ENCODE data around the gene OGDHL.
A peak's percentile ranks its signal among the peaks of the same experiment; 100 is the strongest.
"Not testable (repeated sequence)": the region's sequence is repeated elsewhere in the genome, so short reads cannot be mapped to it uniquely, and the experiment has no call there.

The OGDHL gene

DNA sequence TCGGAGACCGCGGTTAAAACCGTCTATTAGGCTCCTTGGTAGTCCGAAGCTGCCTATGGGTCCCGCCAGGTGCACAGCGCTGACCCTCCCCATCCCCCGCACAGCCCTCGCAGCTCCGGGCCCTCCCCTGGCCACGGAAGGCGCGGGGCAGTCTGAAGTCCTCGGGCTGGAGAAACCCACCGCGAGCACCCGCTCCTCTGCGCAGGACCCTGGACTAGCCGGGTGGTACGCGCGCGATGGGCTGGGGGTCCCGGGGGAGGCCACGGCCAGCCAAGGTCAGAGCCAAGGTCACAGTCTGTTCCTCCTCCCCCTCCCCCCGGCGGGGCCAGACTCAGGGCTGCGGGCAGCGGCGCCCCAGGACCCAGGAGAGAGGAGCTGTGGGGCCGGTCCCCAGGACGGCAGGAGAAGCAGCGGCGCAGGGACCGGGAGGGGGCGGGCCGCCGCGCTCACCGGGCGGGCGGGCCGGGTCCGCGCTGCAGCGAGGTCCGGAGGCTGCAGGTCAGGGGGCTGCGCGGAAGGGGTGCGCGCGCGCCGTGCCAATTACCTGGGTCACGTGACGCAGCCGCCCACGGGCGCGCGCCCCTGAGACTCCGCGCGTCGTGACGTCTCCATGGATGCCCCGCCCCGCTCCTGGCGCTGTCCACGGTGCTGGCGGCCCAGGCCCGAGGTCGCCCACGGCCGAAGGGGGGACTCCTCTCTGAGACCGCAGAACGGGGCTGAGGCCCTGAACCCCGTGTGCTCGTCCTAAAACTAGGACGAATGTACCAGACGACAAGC lies at the start of gene OGDHL:
OGDHL (minus strand) TSS at position 535 of the 777 bp plus-strand sequence. CDS start 3,731 bp downstream, outside the sequence.
- Histone ChIP-seq H3K36me3 (ENCODE audit: control insufficient read depth, insufficient read depth, low read length) (peaks cover 3% of the 10 kb centered on the region), H3K9ac (ENCODE audit: low read depth, low read length) (peak within 1 kb of the TSS; percentile 79), H3K4me1 (ENCODE audit: control insufficient read depth, insufficient read depth, low read length) (no peaks in the 10 kb centered on the region), H3K27me3 (ENCODE audit: control insufficient read depth, insufficient read depth, low read length) (peaks cover 17% of the 10 kb centered on the region), H3K4me3 (ENCODE audit: low read depth, low read length) (peak within 1 kb of the TSS; percentile 77), H3K9me3 (ENCODE audit: control insufficient read depth, insufficient read depth, low read length) (no peaks in the 10 kb centered on the region)

DNA sequence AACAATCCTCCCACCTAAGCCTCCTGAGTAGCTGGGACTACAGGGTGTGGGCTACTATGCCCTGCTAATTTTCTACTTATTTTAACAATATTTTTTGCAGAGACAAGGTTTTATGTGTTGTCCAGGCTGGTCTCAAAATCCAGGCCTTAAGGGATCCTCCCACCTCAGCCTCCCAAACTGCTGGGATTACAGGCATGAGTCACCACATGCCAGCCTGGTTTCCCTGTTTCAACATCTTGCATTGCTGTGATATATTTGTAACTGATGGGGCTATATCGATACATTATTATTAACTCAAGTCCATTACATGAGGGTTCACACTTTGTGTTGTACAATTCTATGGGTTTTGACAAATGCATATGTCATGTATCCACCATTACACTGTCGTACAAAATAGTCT lies 41.9 kb upstream of the OGDHL start:
- no peaks in the 10 kb centered on the region for H3K36me3 ChIP-seq (ENCODE audit: control insufficient read depth, insufficient read depth, low read length)
- H3K4me3 ChIP-seq (ENCODE audit: low read depth, low read length) = no peak overlapping the region
- H3K4me1 ChIP-seq (ENCODE audit: control insufficient read depth, insufficient read depth, low read length) = no peaks in the 10 kb centered on the region
- no peaks in the 10 kb centered on the region for H3K9me3 ChIP-seq (ENCODE audit: control insufficient read depth, insufficient read depth, low read length)
- no peak overlapping the region for H3K9ac ChIP-seq (ENCODE audit: low read depth, low read length)
- no peaks in the 10 kb centered on the region for H3K27me3 ChIP-seq (ENCODE audit: control insufficient read depth, insufficient read depth, low read length)

DNA sequence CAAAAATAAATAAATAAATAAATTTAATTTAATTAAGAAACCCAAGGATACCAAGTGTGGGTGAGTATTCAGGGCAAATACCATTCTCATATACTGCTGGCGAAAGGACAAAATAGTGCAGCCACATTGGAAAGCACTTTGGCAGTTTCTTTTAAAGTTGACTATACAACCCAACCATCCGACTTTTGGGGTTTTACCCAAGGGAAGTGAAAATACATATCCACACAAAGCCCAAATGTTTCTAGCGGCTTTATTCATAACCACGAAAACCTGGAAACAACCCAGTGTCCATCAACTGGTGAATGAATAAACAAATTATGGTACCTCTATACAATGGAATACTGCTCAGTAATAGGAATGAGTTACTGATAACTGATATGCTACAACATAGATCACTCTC lies 36.2 kb upstream of the OGDHL start:
- Histone ChIP-seq H3K9ac (ENCODE audit: low read depth, low read length) (no peak overlapping the region), H3K27me3 (ENCODE audit: control insufficient read depth, insufficient read depth, low read length) (no peaks in the 10 kb centered on the region), H3K36me3 (ENCODE audit: control insufficient read depth, insufficient read depth, low read length) (no peaks in the 10 kb centered on the region)

DNA sequence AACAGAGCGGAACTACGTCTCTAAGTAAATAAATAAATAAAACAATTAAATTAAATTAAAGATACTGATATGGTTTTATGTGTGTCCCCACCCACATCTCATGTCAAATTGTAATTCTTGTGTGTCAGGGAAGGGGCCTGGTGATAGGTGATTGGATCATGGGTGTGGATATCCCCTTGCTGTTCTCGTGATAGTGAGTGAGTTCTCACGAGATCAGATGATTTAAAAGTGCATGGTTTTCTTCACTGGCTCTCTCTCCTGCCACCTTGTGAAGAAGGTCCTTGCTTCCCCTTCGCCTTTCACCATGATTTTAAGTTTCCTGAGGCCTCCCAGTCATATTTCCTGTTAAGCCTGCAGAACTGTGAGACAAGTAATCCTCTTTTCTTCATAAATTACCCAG lies 29.0 kb upstream of the OGDHL start:
- no peak overlapping the region for H3K4me3 ChIP-seq (ENCODE audit: low read depth, low read length)
- no peaks in the 10 kb centered on the region for H3K4me1 ChIP-seq (ENCODE audit: control insufficient read depth, insufficient read depth, low read length)
- H3K27me3 ChIP-seq (ENCODE audit: control insufficient read depth, insufficient read depth, low read length) = no peaks in the 10 kb centered on the region
- no peak overlapping the region for H3K9ac ChIP-seq (ENCODE audit: low read depth, low read length)
- no peaks in the 10 kb centered on the region for H3K9me3 ChIP-seq (ENCODE audit: control insufficient read depth, insufficient read depth, low read length)
- H3K36me3 ChIP-seq (ENCODE audit: control insufficient read depth, insufficient read depth, low read length) = no peaks in the 10 kb centered on the region

More for the DNA sequence above, 36.2 kb upstream of the OGDHL start:
- Histone ChIP-seq H3K9me3 (ENCODE audit: control insufficient read depth, insufficient read depth, low read length) (no peaks in the 10 kb centered on the region), H3K4me3 (ENCODE audit: low read depth, low read length) (no peak overlapping the region), H3K4me1 (ENCODE audit: control insufficient read depth, insufficient read depth, low read length) (no peaks in the 10 kb centered on the region)

DNA sequence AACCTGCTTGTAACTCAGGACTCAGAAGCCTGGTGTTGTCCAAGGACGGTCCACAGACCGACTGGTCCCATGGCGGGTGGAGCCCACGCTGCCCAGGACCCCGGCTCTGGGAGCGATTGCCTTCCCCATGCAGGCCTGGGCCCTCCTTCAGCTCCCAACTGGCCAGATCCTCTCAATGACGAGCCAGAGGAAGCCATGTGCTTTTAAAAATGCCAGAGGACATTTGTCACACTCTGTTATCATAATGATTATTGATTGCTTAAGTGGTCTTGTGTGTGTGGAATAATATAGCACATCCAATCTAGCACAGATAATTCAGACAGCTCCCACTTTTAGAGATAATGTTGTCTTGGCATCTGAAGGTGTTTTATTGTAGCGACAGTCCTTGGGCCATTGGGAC lies 22.6 kb upstream of the OGDHL start:
- no peaks in the 10 kb centered on the region for H3K4me1 ChIP-seq (ENCODE audit: control insufficient read depth, insufficient read depth, low read length)
- H3K9me3 ChIP-seq (ENCODE audit: control insufficient read depth, insufficient read depth, low read length) = no peaks in the 10 kb centered on the region
- no peaks in the 10 kb centered on the region for H3K36me3 ChIP-seq (ENCODE audit: control insufficient read depth, insufficient read depth, low read length)
- H3K9ac ChIP-seq (ENCODE audit: low read depth, low read length) = no peak overlapping the region
- H3K27me3 ChIP-seq (ENCODE audit: control insufficient read depth, insufficient read depth, low read length) = no peaks in the 10 kb centered on the region
- no peak overlapping the region for H3K4me3 ChIP-seq (ENCODE audit: low read depth, low read length)

DNA sequence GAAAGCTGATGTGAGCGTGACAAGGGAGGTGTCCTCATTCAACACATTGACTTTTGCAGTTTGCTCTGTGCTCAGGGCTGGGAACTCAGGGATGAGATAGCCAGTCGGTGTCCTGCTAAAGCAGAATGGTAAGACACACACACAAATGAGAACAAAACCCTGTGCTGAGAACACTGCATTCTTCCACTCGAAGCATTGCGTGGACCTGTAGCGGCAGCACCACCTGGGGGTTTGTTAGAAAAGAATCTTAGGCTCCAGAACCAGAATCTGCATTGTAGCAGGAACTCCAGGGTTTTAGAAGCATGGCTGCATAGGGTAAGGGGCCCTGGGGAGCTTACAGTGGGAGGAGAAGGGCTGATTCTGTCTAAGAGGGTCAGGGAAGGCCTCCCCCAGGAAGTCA lies 21.5 kb upstream of the OGDHL start:
- H3K36me3 ChIP-seq (ENCODE audit: control insufficient read depth, insufficient read depth, low read length) = no peaks in the 10 kb centered on the region
- H3K4me1 ChIP-seq (ENCODE audit: control insufficient read depth, insufficient read depth, low read length) = no peaks in the 10 kb centered on the region
- no peak overlapping the region for H3K9ac ChIP-seq (ENCODE audit: low read depth, low read length)
- no peaks in the 10 kb centered on the region for H3K27me3 ChIP-seq (ENCODE audit: control insufficient read depth, insufficient read depth, low read length)
- no peak overlapping the region for H3K4me3 ChIP-seq (ENCODE audit: low read depth, low read length)
- no peaks in the 10 kb centered on the region for H3K9me3 ChIP-seq (ENCODE audit: control insufficient read depth, insufficient read depth, low read length)

DNA sequence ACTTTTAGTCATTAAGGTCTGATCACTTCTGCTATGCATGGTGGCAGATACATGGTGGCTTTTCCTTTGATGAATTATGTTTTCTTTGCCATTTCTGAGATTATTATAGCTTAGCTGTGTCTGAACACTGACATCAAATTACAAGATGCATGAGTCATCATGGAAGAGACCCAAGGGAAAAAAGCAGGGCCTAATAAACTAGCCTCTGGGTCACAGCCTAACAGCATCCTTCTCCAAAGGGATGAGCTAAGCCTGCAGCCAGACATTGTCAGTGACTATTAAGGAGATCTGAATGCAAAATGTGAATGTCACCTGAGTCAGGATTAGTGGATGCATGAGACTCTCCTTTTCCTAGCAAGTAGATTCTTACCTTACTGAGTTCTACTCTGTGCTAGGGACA lies 19.1 kb upstream of the OGDHL start:
- no peaks in the 10 kb centered on the region for H3K36me3 ChIP-seq (ENCODE audit: control insufficient read depth, insufficient read depth, low read length)
- H3K4me1 ChIP-seq (ENCODE audit: control insufficient read depth, insufficient read depth, low read length) = no peaks in the 10 kb centered on the region
- no peak overlapping the region for H3K4me3 ChIP-seq (ENCODE audit: low read depth, low read length)
- H3K9me3 ChIP-seq (ENCODE audit: control insufficient read depth, insufficient read depth, low read length) = no peaks in the 10 kb centered on the region
- no peak overlapping the region for H3K9ac ChIP-seq (ENCODE audit: low read depth, low read length)
- H3K27me3 ChIP-seq (ENCODE audit: control insufficient read depth, insufficient read depth, low read length) = no peaks in the 10 kb centered on the region

DNA sequence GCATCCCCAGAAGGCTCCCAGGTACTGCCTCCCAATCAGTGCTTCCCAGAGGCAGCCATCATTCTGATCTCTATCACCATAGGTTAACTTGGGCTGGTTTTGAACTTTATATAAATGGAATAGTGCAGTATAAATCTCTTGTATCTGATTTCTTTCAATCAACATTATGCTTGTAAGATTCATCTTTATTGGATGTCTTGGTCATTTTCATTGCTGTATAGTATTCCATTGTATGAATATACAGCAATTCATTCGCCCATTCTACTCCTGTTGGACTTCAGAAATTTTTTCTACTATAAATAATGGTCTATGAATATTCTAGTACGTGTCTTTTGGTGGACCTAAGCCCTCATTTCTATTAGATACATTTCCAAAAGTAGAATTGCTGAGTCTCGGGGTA lies 16.1 kb upstream of the OGDHL start:
- no peaks in the 10 kb centered on the region for H3K36me3 ChIP-seq (ENCODE audit: control insufficient read depth, insufficient read depth, low read length)
- no peaks in the 10 kb centered on the region for H3K27me3 ChIP-seq (ENCODE audit: control insufficient read depth, insufficient read depth, low read length)
- H3K4me1 ChIP-seq (ENCODE audit: control insufficient read depth, insufficient read depth, low read length) = no peaks in the 10 kb centered on the region
- no peak overlapping the region for H3K4me3 ChIP-seq (ENCODE audit: low read depth, low read length)
- H3K9me3 ChIP-seq (ENCODE audit: control insufficient read depth, insufficient read depth, low read length) = no peaks in the 10 kb centered on the region
- H3K9ac ChIP-seq (ENCODE audit: low read depth, low read length) = no peak overlapping the region

DNA sequence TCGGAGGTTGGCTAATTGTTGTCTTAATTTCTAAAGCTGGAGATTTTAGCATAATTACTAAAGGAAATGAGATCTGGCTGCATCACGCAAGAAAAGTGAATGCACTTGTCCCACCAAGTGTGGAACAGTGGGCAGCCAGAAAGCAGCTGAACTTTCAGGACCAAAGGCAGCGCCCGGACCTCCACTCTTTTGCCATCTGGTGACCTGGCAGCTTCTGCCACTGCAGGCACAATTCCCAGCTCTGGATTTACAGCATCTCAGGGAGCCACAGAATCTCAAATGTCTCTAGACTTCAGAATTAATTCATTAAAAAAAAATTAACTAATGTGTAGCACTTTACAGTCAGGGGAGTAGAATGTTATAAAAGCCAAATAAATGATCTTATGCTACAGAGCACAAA lies 14.7 kb upstream of the OGDHL start:
- no peaks in the 10 kb centered on the region for H3K27me3 ChIP-seq (ENCODE audit: control insufficient read depth, insufficient read depth, low read length)
- H3K4me3 ChIP-seq (ENCODE audit: low read depth, low read length) = no peak overlapping the region
- no peaks in the 10 kb centered on the region for H3K36me3 ChIP-seq (ENCODE audit: control insufficient read depth, insufficient read depth, low read length)
- H3K4me1 ChIP-seq (ENCODE audit: control insufficient read depth, insufficient read depth, low read length) = no peaks in the 10 kb centered on the region
- no peak overlapping the region for H3K9ac ChIP-seq (ENCODE audit: low read depth, low read length)
- no peaks in the 10 kb centered on the region for H3K9me3 ChIP-seq (ENCODE audit: control insufficient read depth, insufficient read depth, low read length)

DNA sequence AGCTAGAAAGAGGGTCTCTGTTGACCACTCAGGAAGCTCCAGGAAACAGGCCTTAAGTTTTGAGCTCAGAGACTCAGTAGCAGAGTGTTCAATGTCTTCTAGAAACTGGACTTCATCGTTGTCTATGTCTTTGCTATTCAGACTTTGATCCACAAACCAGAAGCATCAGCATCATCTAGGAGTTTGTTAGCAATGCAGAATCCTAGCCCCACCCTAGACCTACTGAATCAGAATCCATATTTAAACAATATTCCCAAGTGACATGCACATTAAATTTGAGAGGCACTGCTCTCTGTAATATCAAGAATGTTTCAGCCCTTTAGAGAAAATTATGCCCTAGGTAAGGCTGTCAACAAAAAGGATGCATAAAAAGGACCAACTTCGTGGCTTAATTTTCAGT lies 12.9 kb upstream of the OGDHL start:
- no peaks in the 10 kb centered on the region for H3K9me3 ChIP-seq (ENCODE audit: control insufficient read depth, insufficient read depth, low read length)
- no peak overlapping the region for H3K4me3 ChIP-seq (ENCODE audit: low read depth, low read length)
- no peaks in the 10 kb centered on the region for H3K4me1 ChIP-seq (ENCODE audit: control insufficient read depth, insufficient read depth, low read length)
- H3K9ac ChIP-seq (ENCODE audit: low read depth, low read length) = no peak overlapping the region
- no peaks in the 10 kb centered on the region for H3K36me3 ChIP-seq (ENCODE audit: control insufficient read depth, insufficient read depth, low read length)
- H3K27me3 ChIP-seq (ENCODE audit: control insufficient read depth, insufficient read depth, low read length) = peaks cover 5% of the 10 kb centered on the region

DNA sequence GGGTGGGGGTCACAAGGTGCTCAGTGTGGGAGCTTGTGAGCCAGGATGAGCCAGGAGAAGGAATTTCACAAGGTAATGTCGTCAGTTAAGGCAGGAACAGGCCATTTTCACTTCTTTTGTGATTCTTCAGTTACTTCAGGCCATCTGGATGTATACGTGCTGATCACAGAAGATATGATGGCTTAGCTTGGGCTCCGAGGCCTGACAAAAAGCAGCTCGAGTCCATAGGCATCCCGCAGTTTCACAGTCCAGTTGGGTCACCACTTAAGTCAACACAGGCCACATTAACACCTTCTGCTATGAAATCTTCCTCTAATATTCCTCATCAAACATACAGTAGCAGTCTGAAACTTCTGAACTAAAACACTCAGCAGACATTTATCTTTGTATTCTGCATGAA lies 10.8 kb upstream of the OGDHL start:
- H3K9me3 ChIP-seq (ENCODE audit: control insufficient read depth, insufficient read depth, low read length); H3K36me3 ChIP-seq (ENCODE audit: control insufficient read depth, insufficient read depth, low read length); H3K4me1 ChIP-seq (ENCODE audit: control insufficient read depth, insufficient read depth, low read length); H3K9ac ChIP-seq (ENCODE audit: low read depth, low read length); H3K4me3 ChIP-seq (ENCODE audit: low read depth, low read length): not testable (repeated sequence)
- peaks cover 20% of the 10 kb centered on the region for H3K27me3 ChIP-seq (ENCODE audit: control insufficient read depth, insufficient read depth, low read length)

DNA sequence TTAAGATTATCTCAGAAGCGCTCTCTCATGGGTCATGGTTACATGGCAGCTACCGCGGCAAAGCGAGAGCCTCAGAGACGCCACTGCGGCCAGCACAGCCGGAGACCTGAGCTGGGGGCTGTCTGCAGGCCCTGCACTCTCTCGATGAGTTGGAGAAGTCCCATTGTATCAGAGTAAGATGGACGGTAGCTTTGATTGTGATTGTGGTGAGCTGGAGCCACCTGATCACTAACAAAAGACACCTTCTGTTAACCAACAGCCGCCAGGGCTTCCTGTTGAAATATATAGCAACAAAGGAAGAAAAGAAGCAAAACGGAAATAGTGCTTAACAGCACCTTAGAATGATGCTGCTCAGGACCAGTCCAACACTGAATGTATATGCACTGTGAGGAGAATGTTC lies 8.9 kb upstream of the OGDHL start:
- H3K4me1 ChIP-seq (ENCODE audit: control insufficient read depth, insufficient read depth, low read length); H3K4me3 ChIP-seq (ENCODE audit: low read depth, low read length); H3K36me3 ChIP-seq (ENCODE audit: control insufficient read depth, insufficient read depth, low read length): not testable (repeated sequence)

More for the DNA sequence above, 8.9 kb upstream of the OGDHL start:
- peaks cover 25% of the 10 kb centered on the region for H3K27me3 ChIP-seq (ENCODE audit: control insufficient read depth, insufficient read depth, low read length)
- H3K9ac ChIP-seq (ENCODE audit: low read depth, low read length); H3K9me3 ChIP-seq (ENCODE audit: control insufficient read depth, insufficient read depth, low read length): not testable (repeated sequence)

Measured in iPS-15b (cell line).